DOHH2 (cell line): Measurements from ENCODE around the gene TCF19.

ENCODE experiments used
- CTCF ChIP-seq: fragments of 200-600 bp; sonication (generic); IDR thresholded peaks from one replicate; pipeline ENCODE4 v1.5.1; 2014; ENCODE audit warnings: antibody characterized with exemption, mild to moderate bottlenecking, low read depth, low read length; ENCODE audit not compliant: poor library complexity, severe bottlenecking
- EZH2phosphoT487 ChIP-seq: fragments of 200-600 bp; sonication (generic); IDR thresholded peaks from 2 replicates; pipeline ENCODE4 v1.6.1; 2017; ENCODE audit warnings: borderline replicate concordance, mild to moderate bottlenecking, antibody characterized with exemption, low read length, moderate library complexity, mixed read lengths

GRCh38 chr6:31154436-31154835 lies 4.0 kb upstream of the TCF19 start:
- no peak for TF ChIP-seq CTCF
- no peak for TF ChIP-seq EZH2phosphoT487
